ENCODE data around the gene TMEM117. TPM values are rescaled to one million over a fixed set of nuclear protein-coding genes. Genes with fewer than 3 reads are reported as not detected.
"Not testable (repeated sequence)": the region's sequence is repeated elsewhere in the genome, so short reads cannot be mapped to it uniquely, and the experiment has no call there.

TMEM117 gene
- total RNA-seq, 1 donor from 2014 or later: 24.8 TPM

GRCh38 chr12:44375694-44376093, 539.8 kb downstream of the TMEM117 start:
- intact Hi-C loops (cut with DNase I): no loop called here
- no peak for DNase-seq (ENCODE audit: low spot score)
- no peak for ATAC-seq

- no peak for DNase-seq (ENCODE audit: low spot score)
- intact Hi-C loops (cut with DNase I): no loop called here
- no peak for ATAC-seq
Observed at GRCh38 chr12:44377443-44378187, 541.7 kb downstream of the TMEM117 start.

GRCh38 chr12:44379113-44379512, 543.2 kb downstream of the TMEM117 start:
- ATAC-seq; intact Hi-C loops (cut with DNase I); DNase-seq (ENCODE audit: low spot score): not testable (repeated sequence)

DNA sequence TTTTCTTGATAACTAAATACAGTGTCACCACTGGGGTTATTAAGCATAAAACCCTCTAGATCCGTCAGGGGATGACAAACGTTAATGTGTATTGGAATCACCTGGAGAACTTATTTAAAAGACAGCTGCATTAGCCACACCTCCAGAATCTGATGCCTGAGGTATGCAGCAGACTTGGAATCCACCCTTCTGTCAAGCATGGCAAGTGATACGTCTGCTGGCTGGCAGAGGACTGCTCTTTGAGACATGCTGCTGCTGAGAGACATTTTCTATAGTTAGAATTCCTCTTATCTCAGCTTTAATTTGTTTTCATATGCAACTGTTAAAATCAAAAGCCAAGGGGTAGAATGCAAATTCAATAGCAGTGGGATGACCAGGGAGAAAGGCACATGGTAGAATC, 544.0 kb downstream of the TMEM117 start:
- ATAC-seq: no peak
- intact Hi-C loops (cut with DNase I): no loop called here
- no peak for DNase-seq (ENCODE audit: low spot score)

DNA sequence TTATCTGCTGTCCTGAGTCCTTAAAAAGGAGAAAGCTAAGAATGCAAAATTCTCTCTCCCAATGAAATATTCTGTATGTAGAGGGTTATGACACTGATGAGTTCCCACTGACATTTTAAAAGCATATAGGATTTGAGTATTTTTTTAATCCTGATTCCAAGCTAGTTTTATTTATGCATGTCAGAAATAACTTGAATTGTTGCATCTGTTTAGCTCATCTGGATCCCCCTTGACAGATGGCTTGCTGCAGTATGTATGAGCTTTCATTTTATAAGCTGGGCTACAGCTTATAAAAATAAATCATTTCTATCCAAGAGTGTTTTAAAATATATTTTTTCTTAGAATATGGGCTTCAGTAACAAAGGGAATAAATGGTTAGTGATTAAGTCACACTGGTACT, 545.0 kb downstream of the TMEM117 start:
- DNase-seq (ENCODE audit: low spot score): no peak
- intact Hi-C loops (cut with DNase I): no loop called here

GRCh38 chr12:44381341-44381740, 545.5 kb downstream of the TMEM117 start:
- intact Hi-C loops (cut with DNase I): no loop called here
- no peak for ATAC-seq
- DNase-seq (ENCODE audit: low spot score): no peak

More for the DNA sequence above, 545.0 kb downstream of the TMEM117 start:
- ATAC-seq: no peak

DNA sequence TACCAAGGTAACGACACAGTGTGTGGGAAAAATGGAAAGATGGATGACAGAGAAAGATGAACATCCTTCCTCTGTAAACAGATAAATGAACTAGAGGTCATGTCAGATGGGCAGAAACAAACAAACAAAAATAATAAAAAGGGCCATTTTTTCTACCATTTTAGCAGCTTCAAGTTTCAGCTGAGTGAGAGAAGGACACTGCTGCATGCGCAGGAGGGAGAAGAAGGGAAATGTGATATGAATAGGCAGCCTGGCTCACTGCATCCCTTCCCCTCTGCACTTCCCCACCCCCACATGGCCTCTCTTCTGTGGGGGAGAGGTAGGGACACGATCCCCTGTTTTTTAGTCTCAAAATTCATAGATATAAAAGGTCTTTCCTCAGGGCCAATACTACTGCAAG, 548.3 kb downstream of the TMEM117 start:
- DNase-seq (ENCODE audit: low spot score) (no peak), ATAC-seq (no peak)
- intact Hi-C loops (cut with DNase I): no loop called here

DNA sequence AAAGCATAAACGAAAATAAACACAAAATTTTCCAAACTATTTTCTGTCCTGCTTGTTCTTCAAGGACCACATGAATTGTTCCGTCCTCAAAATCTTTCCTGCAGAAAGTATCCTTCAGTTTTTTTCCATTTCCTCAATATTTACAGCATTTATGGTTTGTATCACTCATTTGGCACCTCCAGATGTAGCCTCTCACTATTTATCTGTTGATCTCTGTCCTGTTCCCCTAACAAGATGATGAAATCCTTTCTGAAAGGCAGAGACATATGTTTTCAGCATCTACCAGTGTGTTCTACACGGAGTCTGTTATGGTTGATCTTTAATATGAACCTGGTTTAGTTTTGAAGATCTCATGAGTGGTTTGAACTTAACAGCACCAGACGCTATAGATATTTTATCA, 550.1 kb downstream of the TMEM117 start:
- intact Hi-C loops (cut with DNase I): no loop called here
- DNase-seq (ENCODE audit: low spot score) (no peak), ATAC-seq (no peak)

- no peak for ATAC-seq
- intact Hi-C loops (cut with DNase I): no loop called here
Observed at GRCh38 chr12:44387581-44387980, 551.7 kb downstream of the TMEM117 start.

DNA sequence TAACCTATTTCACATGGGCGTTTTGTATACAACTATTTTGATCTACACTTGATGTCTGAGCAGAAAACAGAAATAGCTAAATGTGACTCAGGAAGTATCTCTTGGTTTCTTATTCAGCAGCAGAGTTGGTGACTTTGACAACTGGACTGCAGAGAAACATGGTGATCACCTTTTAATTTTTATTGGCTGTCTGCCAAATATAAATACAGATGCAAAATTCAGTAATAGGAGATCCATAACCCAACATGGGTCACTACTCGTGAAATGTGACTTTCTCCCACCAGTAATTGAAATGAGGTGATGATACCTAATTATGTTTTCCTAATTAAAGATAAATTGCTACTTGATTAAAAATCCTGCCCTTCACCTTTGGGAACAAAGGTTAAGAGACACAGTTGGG, 553.2 kb downstream of the TMEM117 start:
- intact Hi-C loops (cut with DNase I): no loop called here
- no peak for DNase-seq (ENCODE audit: low spot score)
- ATAC-seq: no peak

More at GRCh38 chr12:44387581-44387980, 551.7 kb downstream of the TMEM117 start:
- DNase-seq (ENCODE audit: low spot score): no peak

DNA sequence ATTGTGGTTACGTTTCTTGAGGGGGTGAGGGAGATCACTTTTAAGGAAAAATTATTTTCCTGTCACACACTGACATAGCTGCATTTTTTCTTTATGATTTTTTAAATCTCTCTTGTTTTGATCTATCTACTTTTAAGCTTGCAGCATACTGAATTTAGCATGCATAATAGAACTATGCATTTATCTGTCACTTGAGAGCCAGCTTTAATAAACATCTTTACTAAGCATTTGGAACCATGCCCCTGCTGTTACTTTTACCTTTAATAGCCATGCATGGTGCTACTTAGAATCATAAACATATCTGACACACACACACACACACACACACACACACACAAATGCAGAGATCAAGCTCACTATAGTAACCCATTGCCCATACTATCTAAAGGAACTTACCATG, 554.0 kb downstream of the TMEM117 start:
- DNase-seq (ENCODE audit: low spot score): no peak
- no peak for ATAC-seq
- intact Hi-C loops (cut with DNase I): no loop called here

DNA sequence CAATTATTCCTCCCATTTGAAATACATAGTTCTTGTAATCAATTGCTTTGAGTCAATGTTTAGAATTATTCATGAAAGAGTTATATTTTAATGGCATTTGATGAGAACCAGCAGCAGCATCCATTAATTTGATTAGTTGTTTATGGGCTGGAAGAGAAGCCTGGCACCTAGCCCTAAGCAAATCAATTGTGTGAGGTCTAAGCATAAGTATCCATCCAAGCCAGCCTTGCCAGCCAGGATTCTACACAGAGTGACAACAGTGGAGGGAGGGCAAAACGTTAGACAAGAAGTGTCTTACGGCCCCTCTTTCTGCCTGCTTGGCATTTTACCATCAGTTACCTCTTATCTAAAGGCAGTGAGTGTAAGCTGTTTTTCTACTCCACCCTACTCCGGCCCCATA, 561.8 kb downstream of the TMEM117 start:
- ATAC-seq: no peak

GRCh38 chr12:44403185-44403584, 567.3 kb downstream of the TMEM117 start:
- DNase-seq (ENCODE audit: low spot score): no peak
- ATAC-seq: no peak
- intact Hi-C loops (cut with DNase I): no loop called here

More for the DNA sequence above, 561.8 kb downstream of the TMEM117 start:
- intact Hi-C loops (cut with DNase I): no loop called here
- DNase-seq (ENCODE audit: low spot score): no peak

- DNase-seq (ENCODE audit: low spot score) (no peak), ATAC-seq (no peak)
- intact Hi-C loops (cut with DNase I): no loop called here
Observed at GRCh38 chr12:44405297-44405696, 569.4 kb downstream of the TMEM117 start.

- intact Hi-C loops (cut with DNase I): no loop called here
- ATAC-seq: no peak
- no peak for DNase-seq (ENCODE audit: low spot score)
Observed at GRCh38 chr12:44422559-44422958, 586.7 kb downstream of the TMEM117 start.

GRCh38 chr12:44428825-44429224, 592.9 kb downstream of the TMEM117 start:
- DNase-seq (ENCODE audit: low spot score) (no peak), ATAC-seq (no peak)
- intact Hi-C loops (cut with DNase I): no loop called here

DNA sequence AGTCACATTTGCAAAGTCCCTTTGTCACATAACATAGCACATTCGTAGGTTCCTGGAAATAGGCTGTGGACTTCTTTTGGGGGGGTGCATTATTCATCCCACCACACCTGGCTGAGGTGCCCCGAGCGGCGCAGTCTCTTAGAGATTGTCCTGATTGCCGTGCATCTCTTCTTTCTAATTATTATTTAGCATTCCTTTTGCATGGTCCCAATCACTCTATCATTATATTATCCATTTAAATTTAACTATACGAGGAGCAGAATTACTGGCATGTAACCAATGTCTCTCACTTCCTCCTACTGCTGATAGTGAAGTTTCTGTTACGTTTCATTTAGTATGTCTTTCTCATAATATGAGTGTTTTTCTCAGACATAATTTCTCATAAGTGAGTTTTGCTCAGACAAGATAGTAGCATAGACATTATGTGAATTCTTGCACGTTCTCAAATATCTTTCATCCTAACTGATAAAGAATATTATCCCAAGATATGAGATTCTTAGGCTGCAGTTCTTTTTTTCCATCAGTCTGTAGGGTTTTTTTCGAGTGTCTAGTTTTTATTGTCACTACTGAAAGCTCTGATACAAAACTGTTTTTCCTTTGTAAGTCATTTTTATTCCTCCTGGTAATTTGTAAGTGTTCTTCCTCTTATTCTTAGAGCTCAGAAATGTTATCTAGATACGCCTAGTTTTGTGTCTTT, 595.9 kb downstream of the TMEM117 start:
- intact Hi-C loops (cut with DNase I): no loop called here
- DNase-seq (ENCODE audit: low spot score) (no peak), ATAC-seq (no peak)

- no peak for DNase-seq (ENCODE audit: low spot score)
- intact Hi-C loops (cut with DNase I): no loop called here
- no peak for ATAC-seq
Observed at GRCh38 chr12:44433659-44434058, 597.8 kb downstream of the TMEM117 start.

DNA sequence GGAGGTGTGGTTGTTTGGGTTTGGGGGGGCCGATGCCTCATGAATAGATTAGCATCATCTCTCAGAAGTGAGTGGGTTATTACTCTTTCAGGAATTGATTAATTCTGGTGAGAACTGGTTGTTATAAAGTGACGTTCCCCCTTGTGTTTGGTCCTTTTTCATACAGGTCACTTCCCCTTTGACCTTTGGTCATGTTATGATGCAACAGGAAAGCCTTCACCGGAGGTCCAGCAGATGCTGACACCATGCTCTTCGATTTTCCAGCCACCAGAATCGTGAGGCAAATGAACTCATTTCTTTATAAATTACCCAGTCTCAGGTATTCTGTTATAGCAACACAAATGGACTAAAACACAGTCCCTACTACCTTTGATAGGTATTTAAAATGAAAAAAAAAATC, 600.9 kb downstream of the TMEM117 start:
- ATAC-seq: no peak
- intact Hi-C loops (cut with DNase I): no loop called here
- no peak for DNase-seq (ENCODE audit: low spot score)
